Adrenal gland (tissue), 12 donors: ENCODE measurements around the gene MVB12B. TPM values are rescaled to one million over a fixed set of nuclear protein-coding genes. Genes with fewer than 3 reads are reported as not detected.

Experiments
- DNase-seq, 7 donors: peaks; one replicate each; pipeline ENCODE4 v3.0.0-alpha.2; 2019 to 2020
- H3K27ac ChIP-seq, 5 donors: fragments of 200-600 bp; sonication (generic) in 4 of 5; 1 replicate in 3 of 5; 2 replicates in 2 of 5; pipeline versions ENCODE4 v1.5.1 to v1.8.0; 2016 to 2020; ENCODE audit warnings: mild to moderate bottlenecking in 1 of 5
- H3K27me3 ChIP-seq: fragments of 200-600 bp; 2 replicates; pipeline ENCODE4 v1.8.0; 2021
- H3K36me3 ChIP-seq, 2 donors: fragments of 200-600 bp; replicated peaks in 1 of 2; 1 replicate in 1 of 2; 2 replicates in 1 of 2; pipeline versions ENCODE4 v1.5.1 to v1.8.0; 2018 to 2022
- H3K4me1 ChIP-seq, 2 donors: fragments of 200-600 bp; replicated peaks in 1 of 2; 1 replicate in 1 of 2; 2 replicates in 1 of 2; pipeline versions ENCODE4 v1.5.1 to v1.8.0; 2018 to 2021
- H3K4me3 ChIP-seq, 4 donors: fragments of 200-600 bp; sonication (generic) in 3 of 4; one replicate each; pipeline ENCODE4 v1.5.1; 2016 to 2018
- H3K9me3 ChIP-seq, 3 donors: fragments of 200-600 bp; sonication (generic) in 1 of 3; replicated peaks in 1 of 3; 1 replicate in 2 of 3; 2 replicates in 1 of 3; pipeline versions ENCODE4 v1.5.1 to v1.8.0; 2016 to 2021
- POLR2A ChIP-seq, 2 donors: fragments of 450-650 bp; IDR thresholded peaks; one replicate each; pipeline ENCODE4 v1.6.1; 2017; ENCODE audit warnings: antibody characterized with exemption in 2 of 2, mild to moderate bottlenecking in 2 of 2, moderate library complexity in 1 of 2
- WGBS, 4 donors: extraction: QIAGEN DNeasy Blood & Tissue Kit in 2 of 4; methylation state at CpG; one replicate each; pipeline versions ENCODE4 v1.1.5 to v1.1.7; 2013 to 2017; 5-methylcytosine and 5-hydroxymethylcytosine counted together
- intact Hi-C, 2 donors: fragments of 100-400 bp; cut with DNase I; formaldehyde crosslinking; loops; one replicate each; pipeline versions ENCODE4 v1.14.1 to v1.15.0; 2022 to 2023
- polyA plus RNA-seq, 3 donors: library from polyadenylated mRNA; stranded (reverse); fragments of 200-250 nt in 2 of 3; fragments of 350-450 nt in 1 of 3; fragmentation: Illumina TruSeq in 1 of 3; extraction: RNeasy Lipid Tissue Mini Kit (QIAGEN cat#74804) in 1 of 3; gene quantifications; one replicate each; pipeline ENCODE4 v1.2.3, GENCODE V29; 2013 to 2014
- total RNA-seq, 9 donors: library from RNA; depleted of rRNA in 4 of 9; stranded (reverse); fragments of >200 nt in 4 of 9; fragments of 120-200 nt in 1 of 9; fragmentation: NEBNext Ultra II Directional in 1 of 9; extraction: Animal tissue kit (Norgen Biotek cat#: 25700) in 1 of 9; gene quantifications; one replicate each; pipeline versions ENCODE4 v1.1.0 to v1.2.4, GENCODE V29; 2013 to 2023
- TF ChIP-seq, protein P1 (sequence below), 6 experiments: fragments of 450-650 bp in 4 of 6; fragments of 200-600 bp in 2 of 6; sonication (generic) in 1 of 6; IDR thresholded peaks; 1 replicate in 5 of 6; 2 replicates in 1 of 6; pipeline versions ENCODE4 v1.5.1 to v1.8.0; 2016 to 2021; ENCODE audit warnings: antibody characterized with exemption in 6 of 6, mild to moderate bottlenecking in 2 of 6, moderate library complexity in 1 of 6
- donor health status: healthy with polysubstance abuse.
- donor health status: Bipolar disorder and iron deficiency.
- donor health status: DM: yes; HTN: yes; CAD: no.
- donor health status: DM: no; HTN: no; CAD: no.
- donor health status: DM: no; HTN: no; CAD: no.
- donor health status: DM: yes; HTN: yes; CAD: no.

Gene MVB12B
- total and polyA plus RNA-seq, 12 donors: 3.7 to 20.5 (median 12.8) TPM

DNA sequence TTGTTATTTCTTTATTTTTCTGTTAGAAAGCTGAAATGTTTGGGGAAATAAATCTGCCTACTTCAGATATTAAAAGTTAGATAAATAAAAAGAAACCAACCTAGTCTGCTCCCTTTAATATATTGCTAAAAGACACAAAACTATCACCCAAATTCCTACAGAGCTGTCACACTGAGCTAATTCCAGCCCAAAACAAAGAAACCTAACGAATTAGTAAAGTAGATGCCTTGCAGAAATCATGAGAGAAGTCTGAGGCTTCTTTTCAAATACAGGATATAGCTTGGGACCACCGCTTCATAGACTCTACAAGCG lies 164.9 kb downstream of the MVB12B start:
- DNase-seq: no peak
- no peaks in the 10 kb centered on the region for H3K4me1 ChIP-seq
- H3K9me3 ChIP-seq: no peaks in the 10 kb centered on the region
- H3K36me3 ChIP-seq: no peaks in the 10 kb centered on the region
- TF ChIP-seq POLR2A (IDR thresholded peaks at IDR 0.05): no peak
- TF ChIP-seq, protein P1, sequence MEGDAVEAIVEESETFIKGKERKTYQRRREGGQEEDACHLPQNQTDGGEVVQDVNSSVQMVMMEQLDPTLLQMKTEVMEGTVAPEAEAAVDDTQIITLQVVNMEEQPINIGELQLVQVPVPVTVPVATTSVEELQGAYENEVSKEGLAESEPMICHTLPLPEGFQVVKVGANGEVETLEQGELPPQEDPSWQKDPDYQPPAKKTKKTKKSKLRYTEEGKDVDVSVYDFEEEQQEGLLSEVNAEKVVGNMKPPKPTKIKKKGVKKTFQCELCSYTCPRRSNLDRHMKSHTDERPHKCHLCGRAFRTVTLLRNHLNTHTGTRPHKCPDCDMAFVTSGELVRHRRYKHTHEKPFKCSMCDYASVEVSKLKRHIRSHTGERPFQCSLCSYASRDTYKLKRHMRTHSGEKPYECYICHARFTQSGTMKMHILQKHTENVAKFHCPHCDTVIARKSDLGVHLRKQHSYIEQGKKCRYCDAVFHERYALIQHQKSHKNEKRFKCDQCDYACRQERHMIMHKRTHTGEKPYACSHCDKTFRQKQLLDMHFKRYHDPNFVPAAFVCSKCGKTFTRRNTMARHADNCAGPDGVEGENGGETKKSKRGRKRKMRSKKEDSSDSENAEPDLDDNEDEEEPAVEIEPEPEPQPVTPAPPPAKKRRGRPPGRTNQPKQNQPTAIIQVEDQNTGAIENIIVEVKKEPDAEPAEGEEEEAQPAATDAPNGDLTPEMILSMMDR (IDR thresholded peaks at IDR 0.05): peak in 1 of 6 experiments; percentile 13
- intact Hi-C loops: loop anchor here (5.0 to 10.0 kb wide), 3 partner anchors 87 to 197 kb away; no protein-coding TSS in a partner anchor
- WGBS, 4 donors: 68 to 73% (median 71%) methylated on average over 3 of the region's 3 CpGs
- H3K27me3 ChIP-seq: no peaks in the 10 kb centered on the region
- H3K27ac ChIP-seq: no peak overlapping the region
- no peak overlapping the region for H3K4me3 ChIP-seq

DNA sequence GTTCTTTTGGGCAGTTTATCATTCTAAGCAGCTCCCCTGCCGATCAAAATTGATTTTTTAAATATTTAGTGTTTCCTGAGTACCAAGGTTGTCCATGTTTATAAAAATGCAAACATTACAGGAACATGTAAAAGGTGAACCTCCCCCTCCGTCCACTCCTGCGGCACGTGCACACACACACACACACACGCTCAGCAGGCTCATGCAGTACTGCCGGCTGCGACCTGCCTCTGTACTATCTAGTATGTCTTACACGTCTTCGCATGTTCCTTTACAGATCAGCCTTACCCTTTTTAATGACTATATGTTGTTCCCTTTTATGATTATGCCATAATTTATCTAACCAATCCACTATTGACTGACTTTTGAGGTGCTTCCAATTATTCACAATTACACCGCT lies 165.3 kb downstream of the MVB12B start:
- WGBS, 4 donors: 77 to 92% (median 83%) methylated on average over 10 of the region's 10 CpGs
- Histone ChIP-seq H3K36me3 (no peaks in the 10 kb centered on the region), H3K4me1 (no peaks in the 10 kb centered on the region), H3K27ac (no peak overlapping the region), H3K4me3 (no peak overlapping the region), H3K27me3 (no peaks in the 10 kb centered on the region), H3K9me3 (no peaks in the 10 kb centered on the region)
- TF ChIP-seq, protein P1 (IDR thresholded peaks at IDR 0.05): no peak
- TF ChIP-seq POLR2A (IDR thresholded peaks at IDR 0.05): no peak
- intact Hi-C loops: loop anchor here (5.0 to 10.0 kb wide), 3 partner anchors 87 to 197 kb away; no protein-coding TSS in a partner anchor
- no peak for DNase-seq

DNA sequence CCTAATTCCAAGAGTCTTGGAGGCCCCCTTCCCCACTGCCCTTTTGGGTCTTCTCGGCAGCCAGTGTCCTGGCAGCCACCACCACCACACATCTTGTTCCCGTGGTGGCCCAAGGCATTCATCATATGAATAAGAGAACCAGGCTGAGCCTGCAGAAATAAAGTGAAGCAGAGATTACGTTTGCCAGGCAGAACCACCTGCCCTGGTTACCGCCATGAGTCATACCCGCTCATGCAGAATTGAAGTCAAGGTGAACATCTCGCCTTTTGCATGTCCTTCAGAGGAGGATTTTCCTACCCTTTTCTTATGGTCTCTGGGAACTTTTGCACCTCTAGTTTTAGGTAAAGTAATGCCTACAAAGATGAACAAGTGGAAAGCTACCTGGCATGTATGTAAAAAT lies 167.6 kb downstream of the MVB12B start:
- Histone ChIP-seq H3K4me1 (no peaks in the 10 kb centered on the region), H3K27me3 (no peaks in the 10 kb centered on the region), H3K9me3 (no peaks in the 10 kb centered on the region), H3K4me3 (no peak overlapping the region), H3K27ac (no peak overlapping the region), H3K36me3 (no peaks in the 10 kb centered on the region)
- intact Hi-C loops: loop anchor here (5.0 to 10.0 kb wide), 3 partner anchors 89 to 199 kb away; no protein-coding TSS in a partner anchor
- 46 to 57% (median 54%) methylated on average over 6 of the region's 6 CpGs for WGBS, 4 donors
- peak in 3 of 7 donors; percentile 33 to 45 (median 34) for DNase-seq
- no peak for TF ChIP-seq POLR2A (IDR thresholded peaks at IDR 0.05)
- TF ChIP-seq, protein P1 (IDR thresholded peaks at IDR 0.05): no peak

DNA sequence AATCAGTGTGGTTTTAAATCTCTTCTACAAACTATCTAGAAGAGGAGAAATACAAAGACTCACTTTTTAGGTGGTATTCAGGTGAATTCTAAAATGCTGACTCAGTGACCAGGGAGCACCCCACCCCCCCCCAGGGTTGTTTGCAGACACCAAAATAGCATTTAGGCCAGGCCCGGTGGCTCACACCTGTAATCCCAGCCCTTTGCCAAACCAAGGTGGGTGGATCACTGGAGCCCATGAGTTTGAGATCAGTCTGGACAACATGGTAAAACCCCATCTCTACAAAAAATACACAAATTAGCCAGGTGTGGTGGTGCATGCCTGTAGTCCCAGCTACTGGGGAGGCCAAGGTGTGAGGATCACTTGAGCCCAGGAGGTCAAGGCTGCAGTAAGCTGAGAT lies 168.1 kb downstream of the MVB12B start:
- no peak overlapping the region for H3K4me3 ChIP-seq
- no peak for TF ChIP-seq POLR2A (IDR thresholded peaks at IDR 0.05)
- TF ChIP-seq, protein P1 (IDR thresholded peaks at IDR 0.05): no peak
- H3K27ac ChIP-seq: no peak overlapping the region
- peaks cover 0 to 4% of the 10 kb centered on the region in 2 donors for H3K4me1 ChIP-seq
- no peaks in the 10 kb centered on the region for H3K27me3 ChIP-seq
- no peaks in the 10 kb centered on the region for H3K36me3 ChIP-seq
- WGBS, 4 donors: 73 to 89% (median 81%) methylated on average over 1 of the region's 1 CpG
- intact Hi-C loops: loop anchor here (5.0 to 10.0 kb wide), 3 partner anchors 90 to 200 kb away; no protein-coding TSS in a partner anchor
- H3K9me3 ChIP-seq: no peaks in the 10 kb centered on the region
- DNase-seq: no peak
